ENCODE data around the gene SEZ6L. TPM values are rescaled to one million over a fixed set of nuclear protein-coding genes. Genes with fewer than 3 reads are reported as not detected.

The SEZ6L gene
- total RNA-seq, 1 experiment from 2014 or later = not detected

DNA sequence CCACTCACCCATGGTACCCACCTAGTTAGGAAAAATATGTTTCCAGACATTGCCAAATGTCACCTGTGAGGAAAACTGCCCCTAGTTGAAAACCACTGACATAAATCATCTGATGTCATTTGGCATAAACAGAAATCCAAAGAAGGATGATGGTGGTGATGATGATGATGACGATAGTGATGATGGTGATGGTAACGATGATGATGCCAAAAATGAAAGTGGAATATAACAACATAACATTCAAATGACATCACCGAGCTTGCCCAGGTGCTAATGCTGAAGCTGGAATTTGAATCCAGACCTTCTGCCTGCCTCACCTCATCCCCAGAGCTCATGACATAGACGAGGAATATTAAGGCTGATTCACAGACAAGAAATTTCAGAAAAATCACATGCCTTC is 167.5 kb downstream of the SEZ6L start (continued):
- TF ChIP-seq, protein P1, sequence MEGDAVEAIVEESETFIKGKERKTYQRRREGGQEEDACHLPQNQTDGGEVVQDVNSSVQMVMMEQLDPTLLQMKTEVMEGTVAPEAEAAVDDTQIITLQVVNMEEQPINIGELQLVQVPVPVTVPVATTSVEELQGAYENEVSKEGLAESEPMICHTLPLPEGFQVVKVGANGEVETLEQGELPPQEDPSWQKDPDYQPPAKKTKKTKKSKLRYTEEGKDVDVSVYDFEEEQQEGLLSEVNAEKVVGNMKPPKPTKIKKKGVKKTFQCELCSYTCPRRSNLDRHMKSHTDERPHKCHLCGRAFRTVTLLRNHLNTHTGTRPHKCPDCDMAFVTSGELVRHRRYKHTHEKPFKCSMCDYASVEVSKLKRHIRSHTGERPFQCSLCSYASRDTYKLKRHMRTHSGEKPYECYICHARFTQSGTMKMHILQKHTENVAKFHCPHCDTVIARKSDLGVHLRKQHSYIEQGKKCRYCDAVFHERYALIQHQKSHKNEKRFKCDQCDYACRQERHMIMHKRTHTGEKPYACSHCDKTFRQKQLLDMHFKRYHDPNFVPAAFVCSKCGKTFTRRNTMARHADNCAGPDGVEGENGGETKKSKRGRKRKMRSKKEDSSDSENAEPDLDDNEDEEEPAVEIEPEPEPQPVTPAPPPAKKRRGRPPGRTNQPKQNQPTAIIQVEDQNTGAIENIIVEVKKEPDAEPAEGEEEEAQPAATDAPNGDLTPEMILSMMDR (IDR thresholded peaks at IDR 0.05 in 2 of 3, conservative IDR thresholded peaks at IDR 0.05 in 1 of 3; ENCODE audit: borderline replicate concordance in 1 of 3, insufficient read depth in 1 of 3, low read depth in 2 of 3, low read length in 2 of 3) = no peak
- TF ChIP-seq EZH2 (IDR thresholded peaks at IDR 0.05) = no peak

DNA sequence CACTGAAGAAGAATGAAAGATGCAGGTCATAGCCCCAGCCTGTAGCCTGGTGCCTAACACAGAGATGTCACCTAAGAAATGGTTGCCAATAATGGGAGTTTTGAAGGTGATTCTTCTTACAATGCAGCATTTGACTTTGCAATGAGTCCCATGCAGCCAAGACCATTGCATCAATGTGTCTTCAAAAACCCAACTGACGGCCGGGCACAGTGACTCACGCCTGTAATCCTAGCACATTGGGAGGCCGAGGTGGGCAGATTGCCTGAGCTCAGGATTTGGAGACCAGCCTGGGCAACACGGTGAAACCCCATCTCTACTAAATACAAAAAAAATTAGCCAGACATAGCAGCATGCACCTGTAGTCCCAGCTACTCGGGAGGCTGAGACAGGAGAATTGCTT is 170.5 kb downstream of the SEZ6L start:
- Histone ChIP-seq H3K9ac (ENCODE audit: low read length) (no peak overlapping the region), H3K4me1 (ENCODE audit: control insufficient read depth in 1 of 2, insufficient read depth in 2 of 2, low read length in 2 of 2) (no peaks in the 10 kb centered on the region), H3K9me2 (ENCODE audit: insufficient read depth) (no peaks in the 10 kb centered on the region), H2AFZ (ENCODE audit: low read depth, low read length, poor library complexity, severe bottlenecking) (no peak overlapping the region), H3K9me3 (ENCODE audit: control insufficient read depth in 1 of 2, insufficient read depth in 1 of 2, low read depth in 1 of 2, low read length in 2 of 2) (no peaks in the 10 kb centered on the region), H3K27me3 (ENCODE audit: insufficient read depth, low read length) (peaks cover 91% of the 10 kb centered on the region), H3K4me3 (replicated peaks in 1 of 2; ENCODE audit: low read depth in 1 of 2, low read length in 2 of 2) (no peak overlapping the region), H3K4me2 (ENCODE audit: low read length) (no peak overlapping the region), H3K27ac (ENCODE audit: low read depth, low read length) (no peak overlapping the region), H4K20me1 (ENCODE audit: insufficient read depth) (no peaks in the 10 kb centered on the region), H3K36me3 (ENCODE audit: control insufficient read depth in 1 of 2, insufficient read depth in 2 of 2, low read length in 2 of 2) (no peaks in the 10 kb centered on the region), H3K79me2 (ENCODE audit: insufficient read depth, low read length) (no peaks in the 10 kb centered on the region)
- BruUV-seq (replicated peaks) = no TSS peak
- ATAC-seq = no peak
- intact Hi-C loops (cut with micrococcal nuclease) = no loop called here
- RAD21 ChIA-PET (ENCODE audit: low non-redundant PET in 1 of 2, low total read pairs in 2 of 2, uncharacterized antibody in 2 of 2, unreplicated experiment in 2 of 2) = no interaction called here
- DNase-seq (ENCODE audit: low read depth, low spot score) = no peak
- CTCF ChIA-PET = interaction anchor here (1.7 kb wide), 1 partner anchor 9 kb away, joined by 6 read pairs; no protein-coding TSS in a partner anchor
- POLR2A ChIA-PET = no interaction called here
- TF ChIP-seq ZNF274 (IDR thresholded peaks at IDR 0.05; ENCODE audit: low read depth, low read length) = no peak
- no peak for TF ChIP-seq EZH2 (IDR thresholded peaks at IDR 0.05)
- no peak for TF ChIP-seq FOSL1 (IDR thresholded peaks at IDR 0.05; ENCODE audit: low read depth)
- TF ChIP-seq EZH2phosphoT487 (IDR thresholded peaks at IDR 0.05; ENCODE audit: borderline replicate concordance) = no peak
- TF ChIP-seq CEBPB (IDR thresholded peaks at IDR 0.05; ENCODE audit: low read depth) = no peak
- no peak for TF ChIP-seq SRF (IDR thresholded peaks at IDR 0.05; ENCODE audit: low read depth)
- no peak for TF ChIP-seq POLR2A (IDR thresholded peaks at IDR 0.05; ENCODE audit: borderline replicate concordance, extremely low read depth, insufficient read depth, insufficient read length)
- no peak for TF ChIP-seq EGR1 (IDR thresholded peaks at IDR 0.05; ENCODE audit: low read depth)
- no peak for TF ChIP-seq SP1 (IDR thresholded peaks at IDR 0.05; ENCODE audit: low read depth)
- TF ChIP-seq, protein P2, sequence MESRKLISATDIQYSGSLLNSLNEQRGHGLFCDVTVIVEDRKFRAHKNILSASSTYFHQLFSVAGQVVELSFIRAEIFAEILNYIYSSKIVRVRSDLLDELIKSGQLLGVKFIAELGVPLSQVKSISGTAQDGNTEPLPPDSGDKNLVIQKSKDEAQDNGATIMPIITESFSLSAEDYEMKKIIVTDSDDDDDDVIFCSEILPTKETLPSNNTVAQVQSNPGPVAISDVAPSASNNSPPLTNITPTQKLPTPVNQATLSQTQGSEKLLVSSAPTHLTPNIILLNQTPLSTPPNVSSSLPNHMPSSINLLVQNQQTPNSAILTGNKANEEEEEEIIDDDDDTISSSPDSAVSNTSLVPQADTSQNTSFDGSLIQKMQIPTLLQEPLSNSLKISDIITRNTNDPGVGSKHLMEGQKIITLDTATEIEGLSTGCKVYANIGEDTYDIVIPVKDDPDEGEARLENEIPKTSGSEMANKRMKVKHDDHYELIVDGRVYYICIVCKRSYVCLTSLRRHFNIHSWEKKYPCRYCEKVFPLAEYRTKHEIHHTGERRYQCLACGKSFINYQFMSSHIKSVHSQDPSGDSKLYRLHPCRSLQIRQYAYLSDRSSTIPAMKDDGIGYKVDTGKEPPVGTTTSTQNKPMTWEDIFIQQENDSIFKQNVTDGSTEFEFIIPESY (IDR thresholded peaks at IDR 0.05; ENCODE audit: extremely low read depth, insufficient replicate concordance, low read length) = no peak
- TF ChIP-seq POLR2AphosphoS5 (IDR thresholded peaks at IDR 0.05; ENCODE audit: low read depth, low read length) = no peak
- no peak for TF ChIP-seq JUND (IDR thresholded peaks at IDR 0.05)
- no peak for TF ChIP-seq ZFX (IDR thresholded peaks at IDR 0.05)
- TF ChIP-seq YY1 (IDR thresholded peaks at IDR 0.05; ENCODE audit: extremely low read depth, insufficient replicate concordance, low read depth, low read length) = no peak
- TF ChIP-seq, protein P3, sequence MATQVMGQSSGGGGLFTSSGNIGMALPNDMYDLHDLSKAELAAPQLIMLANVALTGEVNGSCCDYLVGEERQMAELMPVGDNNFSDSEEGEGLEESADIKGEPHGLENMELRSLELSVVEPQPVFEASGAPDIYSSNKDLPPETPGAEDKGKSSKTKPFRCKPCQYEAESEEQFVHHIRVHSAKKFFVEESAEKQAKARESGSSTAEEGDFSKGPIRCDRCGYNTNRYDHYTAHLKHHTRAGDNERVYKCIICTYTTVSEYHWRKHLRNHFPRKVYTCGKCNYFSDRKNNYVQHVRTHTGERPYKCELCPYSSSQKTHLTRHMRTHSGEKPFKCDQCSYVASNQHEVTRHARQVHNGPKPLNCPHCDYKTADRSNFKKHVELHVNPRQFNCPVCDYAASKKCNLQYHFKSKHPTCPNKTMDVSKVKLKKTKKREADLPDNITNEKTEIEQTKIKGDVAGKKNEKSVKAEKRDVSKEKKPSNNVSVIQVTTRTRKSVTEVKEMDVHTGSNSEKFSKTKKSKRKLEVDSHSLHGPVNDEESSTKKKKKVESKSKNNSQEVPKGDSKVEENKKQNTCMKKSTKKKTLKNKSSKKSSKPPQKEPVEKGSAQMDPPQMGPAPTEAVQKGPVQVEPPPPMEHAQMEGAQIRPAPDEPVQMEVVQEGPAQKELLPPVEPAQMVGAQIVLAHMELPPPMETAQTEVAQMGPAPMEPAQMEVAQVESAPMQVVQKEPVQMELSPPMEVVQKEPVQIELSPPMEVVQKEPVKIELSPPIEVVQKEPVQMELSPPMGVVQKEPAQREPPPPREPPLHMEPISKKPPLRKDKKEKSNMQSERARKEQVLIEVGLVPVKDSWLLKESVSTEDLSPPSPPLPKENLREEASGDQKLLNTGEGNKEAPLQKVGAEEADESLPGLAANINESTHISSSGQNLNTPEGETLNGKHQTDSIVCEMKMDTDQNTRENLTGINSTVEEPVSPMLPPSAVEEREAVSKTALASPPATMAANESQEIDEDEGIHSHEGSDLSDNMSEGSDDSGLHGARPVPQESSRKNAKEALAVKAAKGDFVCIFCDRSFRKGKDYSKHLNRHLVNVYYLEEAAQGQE (IDR thresholded peaks at IDR 0.05; ENCODE audit: low read depth) = no peak
- TF ChIP-seq, protein P4, sequence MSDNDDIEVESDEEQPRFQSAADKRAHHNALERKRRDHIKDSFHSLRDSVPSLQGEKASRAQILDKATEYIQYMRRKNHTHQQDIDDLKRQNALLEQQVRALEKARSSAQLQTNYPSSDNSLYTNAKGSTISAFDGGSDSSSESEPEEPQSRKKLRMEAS (IDR thresholded peaks at IDR 0.05) = no peak

Measured in HCT116 (cell line).